ENCODE data around the gene SLC23A1.

SLC23A1 gene

GRCh38 chr5:139406963-139407362 is 23.9 kb upstream of the SLC23A1 start:
- DNase-seq = no peak

- no peak for DNase-seq
Observed at GRCh38 chr5:139404484-139404840, 21.4 kb upstream of the SLC23A1 start.

- peak; percentile 61 for DNase-seq
Observed at GRCh38 chr5:139403787-139404483, 20.8 kb upstream of the SLC23A1 start, which contains the start of gene SPATA24. Gene SPATA24, minus strand, starts transcription at chr5:139404089. Its CDS starts 29 bp downstream, at chr5:139404060.

GRCh38 chr5:139403418-139403786 is 20.3 kb upstream of the SLC23A1 start:
- DNase-seq = no peak

GRCh38 chr5:139402561-139403158 is 19.6 kb upstream of the SLC23A1 start:
- DNase-seq = no peak

GRCh38 chr5:139401546-139401945 is 18.4 kb upstream of the SLC23A1 start:
- no peak for DNase-seq

GRCh38 chr5:139399501-139400121 is 16.5 kb upstream of the SLC23A1 start:
- DNase-seq = no peak

GRCh38 chr5:139397921-139398320 is 14.8 kb upstream of the SLC23A1 start:
- no peak for DNase-seq

GRCh38 chr5:139396691-139397090 is 13.6 kb upstream of the SLC23A1 start:
- DNase-seq = no peak

- no peak for DNase-seq
Observed at GRCh38 chr5:139395844-139396640, 12.9 kb upstream of the SLC23A1 start.

- DNase-seq = no peak
Observed at GRCh38 chr5:139394654-139395566, 11.8 kb upstream of the SLC23A1 start, which contains the start of gene PROB1. Gene PROB1, minus strand, starts transcription at chr5:139395104. Its CDS starts 23 bp downstream, at chr5:139395081.

- DNase-seq = no peak
Observed at GRCh38 chr5:139394123-139394653, 11.1 kb upstream of the SLC23A1 start.

GRCh38 chr5:139393497-139394122 is 10.5 kb upstream of the SLC23A1 start:
- no peak for DNase-seq

GRCh38 chr5:139392678-139393496 is 9.8 kb upstream of the SLC23A1 start:
- no peak for DNase-seq

- no peak for DNase-seq
Observed at GRCh38 chr5:139392324-139392677, 9.2 kb upstream of the SLC23A1 start.

GRCh38 chr5:139391570-139392323 is 8.7 kb upstream of the SLC23A1 start:
- DNase-seq = no peak

GRCh38 chr5:139390639-139391569 is 7.8 kb upstream of the SLC23A1 start:
- no peak for DNase-seq
